Measurements from ENCODE around the gene POU2AF1.

The POU2AF1 gene

GRCh38 chr11:111378861-111379601, at the start of gene POU2AF1:
Gene POU2AF1 (minus strand): TSS chr11:111379275. CDS start chr11:111379177, 98 bp downstream.
- no peak for DNase-seq

- DNase-seq, result no peak
Observed at GRCh38 chr11:111428113-111428876, 49.2 kb upstream of the POU2AF1 start.

- DNase-seq, result peak; percentile 10 to 65 (median 45)
Observed at GRCh38 chr11:111427471-111427912, 48.4 kb upstream of the POU2AF1 start.

GRCh38 chr11:111426617-111427016, 47.5 kb upstream of the POU2AF1 start:
- DNase-seq, result peak; percentile 15 to 42 (median 29)

GRCh38 chr11:111423250-111423615, 44.2 kb upstream of the POU2AF1 start:
- no peak for DNase-seq

- peak; percentile 24 to 76 (median 57) for DNase-seq
Observed at GRCh38 chr11:111422494-111423249, 43.6 kb upstream of the POU2AF1 start.

GRCh38 chr11:111421251-111421650, 42.2 kb upstream of the POU2AF1 start:
- no peak for DNase-seq

GRCh38 chr11:111419641-111420327, 40.7 kb upstream of the POU2AF1 start:
- DNase-seq, result no peak

GRCh38 chr11:111419181-111419580, 40.1 kb upstream of the POU2AF1 start:
- DNase-seq, result no peak

GRCh38 chr11:111418436-111418787, 39.3 kb upstream of the POU2AF1 start:
- no peak for DNase-seq

- DNase-seq, result no peak
Observed at GRCh38 chr11:111417766-111418435, 38.8 kb upstream of the POU2AF1 start.

- DNase-seq, result no peak
Observed at GRCh38 chr11:111417011-111417765, 38.1 kb upstream of the POU2AF1 start.

- no peak for DNase-seq
Observed at GRCh38 chr11:111416231-111416960, 37.3 kb upstream of the POU2AF1 start.

- no peak for DNase-seq
Observed at GRCh38 chr11:111414936-111415335, 35.9 kb upstream of the POU2AF1 start.

- no peak for DNase-seq
Observed at GRCh38 chr11:111414267-111414931, 35.3 kb upstream of the POU2AF1 start.

GRCh38 chr11:111413849-111414248, 34.8 kb upstream of the POU2AF1 start:
- DNase-seq, result no peak

GRCh38 chr11:111412293-111412692, 33.2 kb upstream of the POU2AF1 start:
- DNase-seq, result no peak

GRCh38 chr11:111411456-111411855, 32.4 kb upstream of the POU2AF1 start:
- no peak for DNase-seq

- DNase-seq, result no peak
Observed at GRCh38 chr11:111410951-111411350, 31.9 kb upstream of the POU2AF1 start.

GRCh38 chr11:111409915-111410314, 30.8 kb upstream of the POU2AF1 start:
- no peak for DNase-seq

All from NCI-H1417 (cell line).